ENCODE measurements around the gene IGSF21.

DNA sequence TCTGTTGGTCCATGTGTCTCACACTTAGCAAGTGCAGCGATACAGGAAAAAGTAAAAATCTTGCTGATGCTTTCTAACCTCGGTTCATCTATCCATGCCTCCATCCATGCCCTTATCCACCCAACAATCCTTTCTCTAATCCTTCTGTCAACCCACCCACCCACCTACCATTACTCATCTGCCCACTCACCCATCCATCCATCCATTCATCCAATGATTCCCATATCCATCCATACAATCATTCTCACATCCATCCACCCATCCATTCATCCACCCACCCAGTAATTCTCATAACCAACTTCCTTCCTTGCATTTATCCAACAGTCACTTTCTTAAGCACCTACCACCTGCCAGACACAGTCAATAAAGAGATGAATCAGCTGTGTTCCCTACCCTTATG lies 6.1 kb upstream of the IGSF21 start:
- TF ChIP-seq, protein P1, sequence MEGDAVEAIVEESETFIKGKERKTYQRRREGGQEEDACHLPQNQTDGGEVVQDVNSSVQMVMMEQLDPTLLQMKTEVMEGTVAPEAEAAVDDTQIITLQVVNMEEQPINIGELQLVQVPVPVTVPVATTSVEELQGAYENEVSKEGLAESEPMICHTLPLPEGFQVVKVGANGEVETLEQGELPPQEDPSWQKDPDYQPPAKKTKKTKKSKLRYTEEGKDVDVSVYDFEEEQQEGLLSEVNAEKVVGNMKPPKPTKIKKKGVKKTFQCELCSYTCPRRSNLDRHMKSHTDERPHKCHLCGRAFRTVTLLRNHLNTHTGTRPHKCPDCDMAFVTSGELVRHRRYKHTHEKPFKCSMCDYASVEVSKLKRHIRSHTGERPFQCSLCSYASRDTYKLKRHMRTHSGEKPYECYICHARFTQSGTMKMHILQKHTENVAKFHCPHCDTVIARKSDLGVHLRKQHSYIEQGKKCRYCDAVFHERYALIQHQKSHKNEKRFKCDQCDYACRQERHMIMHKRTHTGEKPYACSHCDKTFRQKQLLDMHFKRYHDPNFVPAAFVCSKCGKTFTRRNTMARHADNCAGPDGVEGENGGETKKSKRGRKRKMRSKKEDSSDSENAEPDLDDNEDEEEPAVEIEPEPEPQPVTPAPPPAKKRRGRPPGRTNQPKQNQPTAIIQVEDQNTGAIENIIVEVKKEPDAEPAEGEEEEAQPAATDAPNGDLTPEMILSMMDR (IDR thresholded peaks at IDR 0.05), result no peak
- TF ChIP-seq EZH2 (IDR thresholded peaks at IDR 0.05; ENCODE audit: borderline replicate concordance, insufficient read depth, low read depth, low read length, poor library complexity, severe bottlenecking), result no peak
